Hepatocyte (in vitro differentiated cells): Measurements from ENCODE around the gene WDFY4.

Experiments
- EZH2phosphoT487 ChIP-seq: fragments of 200-600 bp; sonication (generic); IDR thresholded peaks from one replicate; pipeline ENCODE4 v1.6.1; 2018; ENCODE audit warnings: antibody characterized with exemption, mild to moderate bottlenecking, low read depth, moderate library complexity; ENCODE audit not compliant: unreplicated experiment, severe bottlenecking
- TF ChIP-seq, protein P1 (sequence below): fragments of 200-600 bp; sonication (generic); IDR thresholded peaks from 2 replicates; pipeline ENCODE4 v1.5.1; 2016; ENCODE audit warnings: antibody characterized with exemption, mild to moderate bottlenecking; ENCODE audit not compliant: poor library complexity

DNA sequence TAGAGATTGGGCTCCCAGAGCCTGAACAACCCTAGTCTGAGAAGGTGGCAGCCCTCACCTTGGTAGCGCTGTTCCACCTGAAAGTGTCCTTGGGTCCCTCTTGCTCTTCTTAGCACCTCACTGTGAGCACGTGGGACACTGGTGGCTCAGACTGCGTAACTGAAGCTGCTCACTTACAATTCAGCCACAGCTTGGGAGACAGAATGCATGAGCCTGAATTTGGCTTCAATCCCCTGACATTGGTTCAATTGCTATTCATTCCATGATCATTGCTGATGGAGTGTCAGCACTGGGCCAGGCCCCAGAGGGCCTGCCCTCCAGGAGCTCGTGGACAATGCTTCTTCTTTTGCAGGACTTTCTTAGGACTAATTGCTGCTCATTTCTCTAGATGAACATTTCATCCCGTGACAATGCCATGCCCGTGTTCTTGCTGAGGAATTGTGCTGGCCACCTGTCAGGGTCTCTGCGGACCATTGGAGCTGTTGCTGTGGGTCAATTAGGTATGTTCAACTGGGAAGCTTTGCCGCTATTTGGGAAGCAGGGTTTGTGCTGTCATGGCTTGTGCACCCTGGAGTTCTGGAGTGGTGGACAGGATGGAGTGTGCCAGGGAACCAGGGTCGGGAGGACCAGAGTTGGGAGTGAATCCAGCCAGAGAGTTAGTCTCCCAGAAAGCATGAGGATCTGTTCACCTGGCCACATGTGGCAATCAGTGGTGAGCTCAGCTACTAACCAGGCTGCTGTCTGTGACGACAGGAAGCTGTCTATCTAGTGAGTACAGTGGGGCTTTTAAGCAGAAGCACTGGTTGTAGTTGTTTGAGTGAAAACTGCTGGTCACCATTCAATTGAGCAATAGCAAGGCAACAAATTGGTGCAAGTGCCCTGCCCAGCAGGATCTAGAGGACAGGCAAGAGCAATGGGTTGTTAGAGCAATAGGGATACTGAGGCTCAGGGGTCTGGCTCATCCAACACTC, 105.1 kb downstream of the WDFY4 start:
- TF ChIP-seq, protein P1, sequence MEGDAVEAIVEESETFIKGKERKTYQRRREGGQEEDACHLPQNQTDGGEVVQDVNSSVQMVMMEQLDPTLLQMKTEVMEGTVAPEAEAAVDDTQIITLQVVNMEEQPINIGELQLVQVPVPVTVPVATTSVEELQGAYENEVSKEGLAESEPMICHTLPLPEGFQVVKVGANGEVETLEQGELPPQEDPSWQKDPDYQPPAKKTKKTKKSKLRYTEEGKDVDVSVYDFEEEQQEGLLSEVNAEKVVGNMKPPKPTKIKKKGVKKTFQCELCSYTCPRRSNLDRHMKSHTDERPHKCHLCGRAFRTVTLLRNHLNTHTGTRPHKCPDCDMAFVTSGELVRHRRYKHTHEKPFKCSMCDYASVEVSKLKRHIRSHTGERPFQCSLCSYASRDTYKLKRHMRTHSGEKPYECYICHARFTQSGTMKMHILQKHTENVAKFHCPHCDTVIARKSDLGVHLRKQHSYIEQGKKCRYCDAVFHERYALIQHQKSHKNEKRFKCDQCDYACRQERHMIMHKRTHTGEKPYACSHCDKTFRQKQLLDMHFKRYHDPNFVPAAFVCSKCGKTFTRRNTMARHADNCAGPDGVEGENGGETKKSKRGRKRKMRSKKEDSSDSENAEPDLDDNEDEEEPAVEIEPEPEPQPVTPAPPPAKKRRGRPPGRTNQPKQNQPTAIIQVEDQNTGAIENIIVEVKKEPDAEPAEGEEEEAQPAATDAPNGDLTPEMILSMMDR = no peak
- no peak for TF ChIP-seq EZH2phosphoT487
